Measurements from ENCODE around the gene PLA2G1B.

DNA sequence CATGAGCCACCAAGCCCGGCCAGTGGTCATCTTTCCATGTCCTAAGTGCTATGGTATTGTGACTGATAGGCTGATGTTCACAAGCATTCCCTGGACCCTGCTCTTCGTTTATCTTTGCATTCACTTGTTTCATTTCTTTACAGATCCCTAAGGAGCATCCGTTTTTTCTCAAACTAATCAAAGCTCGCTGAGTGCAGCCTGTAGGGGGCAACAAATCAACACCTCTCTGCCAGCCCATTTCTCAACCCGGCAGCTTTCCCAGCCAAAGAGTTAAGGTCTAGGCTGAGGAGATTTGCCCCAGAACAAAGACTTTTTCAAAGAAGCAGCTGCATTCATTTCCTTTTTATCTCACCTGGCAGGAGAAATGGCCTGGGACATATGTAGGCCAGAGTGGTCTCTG, 13.4 kb downstream of the PLA2G1B start:
- TF ChIP-seq EP300 (IDR thresholded peaks at IDR 0.05) = no peak
- no peak for TF ChIP-seq POLR2AphosphoS5 (IDR thresholded peaks at IDR 0.05)
- TF ChIP-seq, protein P1, sequence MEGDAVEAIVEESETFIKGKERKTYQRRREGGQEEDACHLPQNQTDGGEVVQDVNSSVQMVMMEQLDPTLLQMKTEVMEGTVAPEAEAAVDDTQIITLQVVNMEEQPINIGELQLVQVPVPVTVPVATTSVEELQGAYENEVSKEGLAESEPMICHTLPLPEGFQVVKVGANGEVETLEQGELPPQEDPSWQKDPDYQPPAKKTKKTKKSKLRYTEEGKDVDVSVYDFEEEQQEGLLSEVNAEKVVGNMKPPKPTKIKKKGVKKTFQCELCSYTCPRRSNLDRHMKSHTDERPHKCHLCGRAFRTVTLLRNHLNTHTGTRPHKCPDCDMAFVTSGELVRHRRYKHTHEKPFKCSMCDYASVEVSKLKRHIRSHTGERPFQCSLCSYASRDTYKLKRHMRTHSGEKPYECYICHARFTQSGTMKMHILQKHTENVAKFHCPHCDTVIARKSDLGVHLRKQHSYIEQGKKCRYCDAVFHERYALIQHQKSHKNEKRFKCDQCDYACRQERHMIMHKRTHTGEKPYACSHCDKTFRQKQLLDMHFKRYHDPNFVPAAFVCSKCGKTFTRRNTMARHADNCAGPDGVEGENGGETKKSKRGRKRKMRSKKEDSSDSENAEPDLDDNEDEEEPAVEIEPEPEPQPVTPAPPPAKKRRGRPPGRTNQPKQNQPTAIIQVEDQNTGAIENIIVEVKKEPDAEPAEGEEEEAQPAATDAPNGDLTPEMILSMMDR (IDR thresholded peaks at IDR 0.05) = no peak

Measured in sigmoid colon (tissue), 4 donors.